K562 (cell line): ENCODE measurements around the gene PAPOLB. TPM values are rescaled to one million over a fixed set of nuclear protein-coding genes. Genes with fewer than 3 reads are reported as not detected.

Experiments
- CHD7 ChIP-seq: fragments of 200-600 bp; sonication (generic); IDR thresholded peaks from one replicate; pipeline ENCODE4 v1.6.1; 2012; ENCODE audit warnings: mild to moderate bottlenecking, low read depth, low read length, inconsistent platforms
- MGA ChIP-seq: fragments of 450-650 bp; IDR thresholded peaks from 2 replicates; pipeline ENCODE4 v1.6.1; 2016; ENCODE audit warnings: mild to moderate bottlenecking, moderate library complexity
- PHB2 ChIP-seq: fragments of 450-650 bp; IDR thresholded peaks from 2 replicates; pipeline ENCODE4 v1.6.1; 2017; ENCODE audit warnings: low read depth
- polyA plus RNA-seq, 8 experiments: library from polyadenylated mRNA; depleted of rRNA in 4 of 8; stranded (reverse) in 5 of 8; unstranded in 3 of 8; fragments of >200 nt; fragmentation: Nextera tagmentation in 2 of 8; fragmentation: Illumina TruSeq in 1 of 8; extraction: Ambion mirVana in 2 of 8; extraction: Trizol in 1 of 8; gene quantifications; 2 replicates each; pipeline versions ENCODE4 v1.2.1 to v1.2.3, GENCODE V29; 2011 to 2014; ENCODE audit warnings: inconsistent platforms in 1 of 8, missing spikeins in 1 of 8
- total RNA-seq, 7 experiments: library from RNA; depleted of rRNA in 6 of 7; stranded (reverse); fragments of >200 nt in 6 of 7; fragmentation: Illumina TruSeq in 2 of 7; extraction: Trizol in 2 of 7; gene quantifications; 2 replicates each; pipeline versions ENCODE4 v1.2.1 to v1.2.3, GENCODE V29; 2011 to 2021; ENCODE audit warnings: low replicate concordance in 1 of 7

The PAPOLB gene
- total and polyA plus RNA-seq, 9 of the 15 experiments (the other 6 are each of a cell fraction or from before 2014, with no cell fraction given) = 0.04 to 0.33 (median 0.16) TPM; not detected in 4

- no peak for TF ChIP-seq MGA
- TF ChIP-seq PHB2 = no peak
- no peak for TF ChIP-seq CHD7
Observed at GRCh38 chr7:4823441-4824119, 38.2 kb downstream of the PAPOLB start (continued).
